Omental fat pad (tissue), 4 donors: ENCODE data around the gene PHACTR3. TPM values are rescaled to one million over a fixed set of nuclear protein-coding genes. Genes with fewer than 3 reads are reported as not detected.

ENCODE experiments used
- ATAC-seq: fragments of 150-250 bp; one replicate; pipeline ENCODE4 v1.9.1; 2016; ENCODE audit warnings: mild to moderate bottlenecking, moderate library complexity; ENCODE audit not compliant: low FRiP score
- DNase-seq: peaks from one replicate; pipeline ENCODE4 v3.0.0-alpha.2; 2019; ENCODE audit warnings: low spot score
- CTCF ChIP-seq, 3 donors: fragments of 450-650 bp; IDR thresholded peaks; one replicate each; pipeline ENCODE4 v1.5.1; 2016 to 2017; ENCODE audit warnings: antibody characterized with exemption in 3 of 3, mild to moderate bottlenecking in 3 of 3, moderate library complexity in 2 of 3
- total RNA-seq, 4 donors: library from RNA; depleted of rRNA; stranded (reverse); fragments of >200 nt; gene quantifications; one replicate each; pipeline ENCODE4 v1.1.0, GENCODE V29; 2016

PHACTR3 gene
- total RNA-seq, 4 donors from 2014 or later, result 0.19 to 10.6 (median 1.4) TPM; not detected in 1

DNA sequence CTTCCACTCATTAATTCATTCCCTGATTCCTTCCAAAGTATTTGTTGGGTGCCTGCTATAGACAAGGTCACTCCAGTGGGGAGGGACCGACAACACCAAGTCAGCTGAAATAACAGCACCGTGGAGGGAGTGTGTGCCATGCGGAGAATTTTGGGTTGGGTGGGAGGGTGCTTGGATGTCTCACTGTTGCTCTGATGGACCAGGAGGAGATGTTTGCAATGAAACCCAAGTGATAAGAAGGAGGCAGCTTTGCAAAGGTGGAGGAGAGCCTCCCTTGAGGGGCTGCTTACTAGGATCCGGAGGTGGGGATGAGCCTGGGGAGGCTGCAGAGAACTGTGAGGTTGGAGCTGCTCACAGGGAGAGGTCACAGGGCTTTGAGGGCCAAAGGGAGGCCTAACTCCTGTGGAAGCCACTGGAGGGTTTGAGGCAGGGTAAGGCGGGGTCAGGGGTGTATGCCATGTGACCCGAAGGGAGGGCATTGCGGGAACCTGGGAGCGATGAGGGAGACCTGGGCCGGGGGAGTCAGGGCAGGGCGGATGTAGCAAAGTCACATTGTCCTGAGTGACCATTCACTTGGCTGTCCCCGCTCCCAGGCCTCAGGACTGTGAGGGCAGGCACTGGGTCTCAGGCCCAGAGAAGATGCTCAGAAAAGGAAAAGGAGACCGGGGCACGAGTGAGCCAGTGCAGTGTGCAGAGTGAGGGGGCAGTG is 124.5 kb downstream of the PHACTR3 start:
- ATAC-seq, result peak; percentile 30
- DNase-seq, result no peak
- no peak for TF ChIP-seq CTCF (IDR thresholded peaks at IDR 0.05)

GRCh38 chr20:59729506-59729905 is 125.2 kb downstream of the PHACTR3 start:
- no peak for DNase-seq
- ATAC-seq, result no peak
- TF ChIP-seq CTCF (IDR thresholded peaks at IDR 0.05), result no peak

DNA sequence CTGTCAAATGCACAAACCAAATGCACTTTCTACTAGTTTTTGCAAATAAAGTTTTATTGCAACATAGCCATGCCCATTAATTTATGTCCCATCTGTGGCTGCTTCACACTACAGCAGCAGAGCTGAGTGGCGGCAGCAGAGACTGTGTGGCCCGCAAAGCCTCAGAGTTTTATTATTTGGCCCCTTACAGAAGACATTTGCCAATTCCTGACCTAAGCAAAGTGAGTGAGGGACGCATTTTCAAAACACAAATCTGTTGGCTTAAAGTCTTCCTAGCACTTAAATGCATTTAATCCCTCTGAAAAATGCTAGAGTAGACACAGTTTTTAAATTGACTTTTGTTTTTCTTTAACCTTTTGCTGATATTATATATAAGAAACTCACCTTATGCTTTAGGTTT is 126.4 kb downstream of the PHACTR3 start:
- DNase-seq, result no peak
- TF ChIP-seq CTCF (IDR thresholded peaks at IDR 0.05), result no peak
- ATAC-seq, result no peak

DNA sequence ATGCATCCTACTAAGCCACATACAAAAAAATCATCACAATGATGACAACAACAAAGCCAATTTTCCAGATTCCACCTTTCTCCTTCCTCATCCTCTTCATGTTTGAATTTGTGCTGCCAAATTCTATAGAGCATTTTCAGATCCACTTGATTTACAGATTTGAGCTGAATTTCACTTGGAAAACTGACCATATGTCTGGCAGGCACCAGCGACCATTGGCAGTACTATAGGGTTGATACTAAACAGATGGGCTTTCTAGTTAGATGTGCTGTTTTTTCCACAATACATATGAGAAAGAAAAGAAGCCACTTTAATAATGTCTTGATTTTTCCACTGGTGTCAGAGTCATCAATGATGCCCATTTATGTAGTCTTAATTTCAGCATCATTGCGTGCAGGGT is 127.0 kb downstream of the PHACTR3 start:
- ATAC-seq (no peak), DNase-seq (no peak)
- no peak for TF ChIP-seq CTCF (IDR thresholded peaks at IDR 0.05)

DNA sequence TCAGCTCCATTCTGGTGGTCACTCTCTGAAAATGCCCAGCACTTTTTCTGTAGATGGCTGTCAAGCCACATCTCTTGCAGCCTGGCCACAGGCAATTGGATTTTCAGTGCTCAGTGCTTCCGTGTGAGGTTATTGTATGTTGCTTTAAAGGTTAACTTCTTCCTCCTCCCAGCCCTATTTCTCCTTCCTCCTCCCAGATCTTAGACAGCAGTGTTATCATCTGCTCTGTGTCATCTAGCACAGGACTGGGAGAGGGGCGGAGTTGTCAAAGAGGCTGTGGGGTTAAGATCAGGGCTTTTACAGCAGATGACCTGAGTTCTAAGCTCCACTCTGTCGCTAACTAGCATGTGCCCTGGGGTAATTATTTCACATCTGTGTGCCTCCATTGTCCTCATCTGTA is 129.0 kb downstream of the PHACTR3 start:
- no peak for ATAC-seq
- no peak for TF ChIP-seq CTCF (IDR thresholded peaks at IDR 0.05)

DNA sequence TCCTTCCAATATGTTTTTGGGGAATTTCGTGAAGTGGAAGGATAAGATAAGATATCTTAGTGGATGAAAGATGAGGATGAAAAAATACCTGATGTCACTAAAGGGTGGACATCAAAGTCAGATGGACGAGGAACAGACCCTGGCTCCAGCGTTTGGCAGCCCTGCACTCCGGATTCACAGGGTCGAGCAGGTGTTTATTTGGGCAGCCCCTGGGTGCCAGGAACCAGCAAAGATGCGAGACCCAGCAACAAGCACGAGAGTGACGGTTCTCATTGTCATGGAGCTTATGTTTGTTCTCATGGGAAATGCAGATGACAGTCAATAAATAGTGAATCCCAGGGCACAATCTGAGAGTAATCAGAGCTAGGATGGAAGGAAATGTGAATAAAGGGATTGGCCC is 131.1 kb downstream of the PHACTR3 start:
- ATAC-seq (no peak), DNase-seq (no peak)
- no peak for TF ChIP-seq CTCF (IDR thresholded peaks at IDR 0.05)

More for the DNA sequence above, 129.0 kb downstream of the PHACTR3 start:
- no peak for DNase-seq

- ATAC-seq, result no peak
Observed at GRCh38 chr20:59735917-59736316, 131.6 kb downstream of the PHACTR3 start.

More at GRCh38 chr20:59735917-59736316, 131.6 kb downstream of the PHACTR3 start:
- DNase-seq, result no peak
- TF ChIP-seq CTCF (IDR thresholded peaks at IDR 0.05), result no peak
